Spleen (tissue), 11 donors: ENCODE data around the gene SIM1. TPM values are rescaled to one million over a fixed set of nuclear protein-coding genes. Genes with fewer than 3 reads are reported as not detected.

Experiments used
- DNase-seq: peaks from one replicate; pipeline ENCODE4 v3.0.0-alpha.2; 2020
- H3K27ac ChIP-seq, 8 donors: fragments of 200-600 bp; sonication (generic) in 7 of 8; 1 replicate in 4 of 8; 2 replicates in 4 of 8; pipeline versions ENCODE4 v1.5.0 to v1.8.0; 2016 to 2021; ENCODE audit warnings: inconsistent platforms in 4 of 8, mild to moderate bottlenecking in 4 of 8, moderate library complexity in 1 of 8
- H3K27me3 ChIP-seq, 7 donors: fragments of 200-600 bp; sonication (generic) in 6 of 7; replicated peaks in 1 of 7; 1 replicate in 4 of 7; 2 replicates in 3 of 7; pipeline versions ENCODE4 v1.5.0 to v1.8.0; 2016 to 2021; ENCODE audit warnings: inconsistent platforms in 3 of 7, mild to moderate bottlenecking in 1 of 7
- H3K36me3 ChIP-seq, 6 donors: fragments of 200-600 bp; sonication (generic) in 5 of 6; 1 replicate in 4 of 6; 2 replicates in 2 of 6; pipeline versions ENCODE4 v1.5.0 to v1.8.0; 2016 to 2021; ENCODE audit warnings: inconsistent platforms in 2 of 6
- H3K4me1 ChIP-seq, 6 donors: fragments of 200-600 bp; sonication (generic) in 5 of 6; 1 replicate in 3 of 6; 2 replicates in 3 of 6; pipeline versions ENCODE4 v1.5.0 to v1.8.0; 2016 to 2021; ENCODE audit warnings: inconsistent platforms in 3 of 6
- H3K4me3 ChIP-seq, 8 donors: fragments of 200-600 bp; sonication (generic) in 7 of 8; 1 replicate in 4 of 8; 2 replicates in 4 of 8; pipeline versions ENCODE4 v1.5.0 to v1.8.0; 2016 to 2021; ENCODE audit warnings: inconsistent platforms in 4 of 8, mild to moderate bottlenecking in 4 of 8, moderate library complexity in 2 of 8
- H3K9me3 ChIP-seq, 8 donors: fragments of 200-600 bp; sonication (generic) in 7 of 8; 1 replicate in 4 of 8; 2 replicates in 4 of 8; pipeline versions ENCODE4 v1.5.0 to v1.8.0; 2016 to 2021; ENCODE audit warnings: inconsistent platforms in 4 of 8
- CTCF ChIP-seq, 11 experiments: fragments of 200-600 bp in 7 of 11; fragments of 450-650 bp in 4 of 11; sonication (generic) in 4 of 11; IDR thresholded peaks in 8 of 11; conservative IDR thresholded peaks in 3 of 11; 1 replicate in 7 of 11; 2 replicates in 4 of 11; pipeline versions ENCODE4 v1.4.0 to v1.8.0; 2016 to 2021; ENCODE audit warnings: antibody characterized with exemption in 11 of 11, inconsistent platforms in 4 of 11, mild to moderate bottlenecking in 1 of 11
- POLR2A ChIP-seq, 3 donors: fragments of 450-650 bp; IDR thresholded peaks; one replicate each; pipeline ENCODE4 v1.5.1; 2017; ENCODE audit warnings: antibody characterized with exemption in 3 of 3, mild to moderate bottlenecking in 1 of 3
- POLR2AphosphoS5 ChIP-seq, 3 donors: sonication (generic); formaldehyde crosslinking; IDR thresholded peaks; one replicate each; pipeline ENCODE4 v1.5.1; 2017; ENCODE audit warnings: antibody characterized with exemption in 3 of 3
- WGBS, 5 donors: extraction: QIAGEN DNeasy Blood & Tissue Kit in 3 of 5; methylation state at CpG; one replicate each; pipeline versions ENCODE4 v1.1.5 to v1.1.7; 2013 to 2018; 5-methylcytosine and 5-hydroxymethylcytosine counted together
- intact Hi-C: fragments of 100-400 bp; cut with DNase I; formaldehyde crosslinking; loops from one replicate; pipeline ENCODE4 v1.15.0; 2023; ENCODE audit warnings: low total_unique reads
- polyA plus RNA-seq, 3 donors: library from polyadenylated mRNA; stranded (reverse); fragments of 200-250 nt; gene quantifications; one replicate each; pipeline ENCODE4 v1.2.1, GENCODE V29; 2013
- total RNA-seq, 7 donors: library from RNA; depleted of rRNA in 3 of 7; stranded (reverse); fragments of >200 nt in 3 of 7; fragmentation: NEBNext Ultra II Directional in 4 of 7; extraction: Animal tissue kit (Norgen Biotek cat#: 25700) in 4 of 7; gene quantifications; one replicate each; pipeline versions ENCODE4 v1.1.0 to v1.2.1, GENCODE V29; 2016 to 2021
- donor health status: healthy with polysubstance abuse.
- donor health status: DM: no; HTN: no; CAD: no; lungs with moderate emphysema.
- donor health status: DM: no; HTN: no; CAD: no.
- donor health status: Bipolar disorder and iron deficiency.
- donor health status: healthy.
- donor health status: DM: no; HTN: no; CAD: no.
- donor health status: DM: yes; HTN: yes; CAD: no.

Gene SIM1
- total and polyA plus RNA-seq, 10 donors, result not detected

DNA sequence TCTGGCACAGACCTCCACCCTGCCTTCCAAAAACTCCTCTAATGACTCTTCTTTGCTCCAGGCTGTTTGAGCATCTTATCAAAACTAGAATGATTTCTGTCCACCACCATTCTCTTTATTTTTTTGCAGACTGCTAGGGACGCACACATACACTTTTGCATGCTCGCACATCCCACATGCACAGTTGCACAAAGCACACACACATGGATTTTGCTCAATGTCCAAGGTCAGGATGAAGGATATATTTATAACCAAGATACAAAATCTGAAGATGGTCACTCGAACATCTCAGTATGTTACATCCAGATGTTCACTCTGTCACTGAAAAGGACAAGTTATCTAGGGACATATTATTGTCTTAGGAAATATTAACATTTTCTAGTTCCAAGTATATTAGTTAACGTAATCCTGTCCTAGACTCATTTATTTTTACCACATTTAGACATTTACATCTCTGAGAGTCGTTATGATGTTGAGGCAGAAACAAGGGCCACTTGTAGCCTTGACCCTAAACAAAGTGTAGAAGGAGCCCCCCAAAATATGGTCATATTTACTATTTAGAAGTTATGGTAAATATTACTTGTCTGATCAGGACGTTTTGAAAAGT, 3.4 kb upstream of the SIM1 start:
- no peak overlapping the region for H3K27ac ChIP-seq
- no peak for TF ChIP-seq POLR2AphosphoS5 (IDR thresholded peaks at IDR 0.05)
- TF ChIP-seq POLR2A (IDR thresholded peaks at IDR 0.05), result no peak
- H3K27me3 ChIP-seq, result peaks cover 24 to 100% (median 85%) of the 10 kb centered on the region in 7 donors
- no peaks in the 10 kb centered on the region for H3K36me3 ChIP-seq
- no peak for DNase-seq
- no peak overlapping the region for H3K4me3 ChIP-seq
- 27 to 41% (median 31%) methylated on average over 6 of the region's 6 CpGs for WGBS, 5 donors
- H3K9me3 ChIP-seq, result peaks cover 0 to 23% (median 0%) of the 10 kb centered on the region in 8 donors
- intact Hi-C loops, result no loop called here
- H3K4me1 ChIP-seq, result peaks cover 0 to 31% (median 17%) of the 10 kb centered on the region in 6 donors

DNA sequence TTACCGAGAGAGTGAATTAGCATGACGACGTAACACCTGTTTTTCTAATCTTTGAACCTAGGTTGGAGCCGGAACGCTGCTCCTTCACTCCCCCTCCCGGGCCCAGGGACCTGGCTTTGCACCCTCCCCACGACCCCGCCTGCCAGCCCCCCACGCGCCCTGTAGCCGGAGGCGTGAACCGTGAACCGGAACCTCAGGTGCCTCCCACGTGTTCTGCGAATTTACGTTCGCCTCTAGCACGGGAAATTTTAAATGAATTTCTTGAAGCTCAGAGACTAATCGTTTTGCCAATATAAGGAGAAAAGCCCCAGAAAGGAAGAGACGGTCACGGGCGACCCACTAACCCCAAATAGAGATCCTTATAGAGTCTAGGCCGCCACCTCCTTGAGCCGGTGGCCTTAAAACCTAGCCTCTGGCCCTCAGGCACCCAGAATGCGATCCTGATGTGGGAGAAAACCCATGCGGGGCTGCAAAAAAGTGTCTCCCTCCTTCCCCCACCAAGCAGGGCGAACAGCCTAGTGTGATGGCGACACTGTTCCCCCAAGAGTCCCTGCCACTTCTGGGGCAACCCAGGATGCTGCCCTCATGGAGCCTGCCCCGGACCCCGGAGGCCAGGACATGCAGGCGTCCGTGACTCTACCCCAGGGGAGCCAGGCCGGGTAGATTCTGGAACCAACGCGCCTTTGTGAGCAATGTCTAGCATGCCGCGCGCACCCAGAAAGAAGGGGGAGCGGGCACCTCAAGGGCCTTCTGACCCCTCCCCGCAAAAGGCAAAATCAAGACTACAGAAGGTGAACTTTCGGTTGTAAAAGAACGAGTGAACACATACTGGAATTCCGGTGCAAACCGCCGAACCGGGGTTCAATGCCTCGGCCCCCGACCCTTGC, 2.7 kb upstream of the SIM1 start:
- H3K27me3 ChIP-seq, result peaks cover 24 to 100% (median 87%) of the 10 kb centered on the region in 7 donors
- H3K9me3 ChIP-seq, result peaks cover 0 to 23% (median 0%) of the 10 kb centered on the region in 8 donors
- no peaks in the 10 kb centered on the region for H3K36me3 ChIP-seq
- H3K27ac ChIP-seq, result no peak overlapping the region
- no peak overlapping the region for H3K4me3 ChIP-seq
- no peak for TF ChIP-seq POLR2AphosphoS5 (IDR thresholded peaks at IDR 0.05)
- TF ChIP-seq POLR2A (IDR thresholded peaks at IDR 0.05), result no peak
- no peak for TF ChIP-seq CTCF (IDR thresholded peaks at IDR 0.05 in 8 of 11, conservative IDR thresholded peaks at IDR 0.05 in 3 of 11)
- 9 to 13% (median 9%) methylated on average over 48 to 49 of the region's 49 CpGs for WGBS, 5 donors
- intact Hi-C loops, result no loop called here
- DNase-seq, result no peak
- H3K4me1 ChIP-seq, result peaks cover 0 to 31% (median 17%) of the 10 kb centered on the region in 6 donors

- Histone ChIP-seq H3K9me3 (peaks cover 0 to 23% (median 0%) of the 10 kb centered on the region in 8 donors), H3K4me3 (no peak overlapping the region), H3K4me1 (peaks cover 0 to 36% (median 18%) of the 10 kb centered on the region in 6 donors), H3K36me3 (no peaks in the 10 kb centered on the region), H3K27ac (no peak overlapping the region), H3K27me3 (peaks cover 28 to 100% (median 93%) of the 10 kb centered on the region in 7 donors)
- TF ChIP-seq CTCF (IDR thresholded peaks at IDR 0.05 in 8 of 11, conservative IDR thresholded peaks at IDR 0.05 in 3 of 11) (no peak), POLR2A (IDR thresholded peaks at IDR 0.05) (no peak), POLR2AphosphoS5 (IDR thresholded peaks at IDR 0.05) (no peak)
- 6 to 7% (median 6%) methylated on average over 21 of the region's 21 CpGs for WGBS, 5 donors
- intact Hi-C loops, result no loop called here
- DNase-seq, result no peak
These were observed 1.8 kb upstream of the SIM1 start for GRCh38 chr6:100466410-100467128.

GRCh38 chr6:100465701-100466409, 1.1 kb upstream of the SIM1 start:
- H3K27me3 ChIP-seq, result peaks cover 28 to 100% (median 99%) of the 10 kb centered on the region in 7 donors
- H3K27ac ChIP-seq, result no peak overlapping the region
- TF ChIP-seq POLR2A (IDR thresholded peaks at IDR 0.05) (no peak), POLR2AphosphoS5 (IDR thresholded peaks at IDR 0.05) (no peak), CTCF (IDR thresholded peaks at IDR 0.05 in 8 of 11, conservative IDR thresholded peaks at IDR 0.05 in 3 of 11) (no peak)
- peaks cover 0 to 23% (median 0%) of the 10 kb centered on the region in 8 donors for H3K9me3 ChIP-seq
- no peak for DNase-seq
- no peaks in the 10 kb centered on the region for H3K36me3 ChIP-seq
- peaks cover 0 to 41% (median 23%) of the 10 kb centered on the region in 6 donors for H3K4me1 ChIP-seq
- WGBS, 5 donors, result 8 to 23% (median 10%) methylated on average over 20 of the region's 20 CpGs
- intact Hi-C loops, result no loop called here
- H3K4me3 ChIP-seq, result peak overlapping the region in 1 of 8 donors; percentile 61
